Measurements from ENCODE around the gene MAD2L1BP. TPM values are rescaled to one million over a fixed set of nuclear protein-coding genes. Genes with fewer than 3 reads are reported as not detected.

The MAD2L1BP gene
- total and polyA plus RNA-seq, 2 of the 4 experiments (the other 2 are of a cell fraction), result 28.1 to 50.2 TPM

GRCh38 chr6:43639984-43640800, 4.6 kb downstream of the MAD2L1BP start:
- CTCF ChIA-PET, result interaction anchor here (0.7 to 1.0 kb wide), 2 partner anchors 130 to 678 kb away, joined by 3 read pairs; partner anchors contain the start of gene VEGFA
- H3K4ac ChIP-seq (ENCODE audit: low read depth, low read length), result no peak overlapping the region
- peaks cover 6% of the 10 kb centered on the region for H3K4me1 ChIP-seq (ENCODE audit: control insufficient read depth, insufficient read depth, low read length)
- no peak overlapping the region for H2AK9ac ChIP-seq (replicated peaks; ENCODE audit: low read depth, low read length, poor library complexity)
- BruUV-seq (replicated peaks), result no TSS peak
- no peak overlapping the region for H3K14ac ChIP-seq (replicated peaks; ENCODE audit: low read depth, low read length)
- intact Hi-C loops (cut with micrococcal nuclease), result no loop called here
- no peaks in the 10 kb centered on the region for H3K9me3 ChIP-seq (ENCODE audit: control insufficient read depth, insufficient read depth, low read length)
- H3K27me3 ChIP-seq (ENCODE audit: control insufficient read depth, insufficient read depth, low read length), result no peaks in the 10 kb centered on the region
- no peak overlapping the region for H3K27ac ChIP-seq (ENCODE audit: insufficient read depth, low read length)
- peaks cover 16% of the 10 kb centered on the region for H3K9me1 ChIP-seq (ENCODE audit: insufficient read depth, low read length)
- H4K20me1 ChIP-seq (ENCODE audit: insufficient read depth, low read length), result peaks cover 20% of the 10 kb centered on the region
- DNase-seq (no peak), ATAC-seq (ENCODE audit: low read depth) (no peak)
- no peak overlapping the region for H4K8ac ChIP-seq (ENCODE audit: low read depth in 2 of 2, low read length in 2 of 2)
- no peak overlapping the region for H2BK15ac ChIP-seq (ENCODE audit: low read depth, low read length)
- dilution Hi-C loops (cut with HindIII; ENCODE audit: low sequenced_read_pairs, unreplicated experiment), result no loop called here
- no peak overlapping the region for H2BK5ac ChIP-seq (ENCODE audit: low read depth, low read length, poor library complexity, severe bottlenecking)
- H2AK5ac ChIP-seq (ENCODE audit: low read depth, low read length), result no peak overlapping the region
- no peak overlapping the region for H2BK20ac ChIP-seq (ENCODE audit: low read depth, low read length)
- H3K36me3 ChIP-seq (ENCODE audit: control insufficient read depth, insufficient read depth, low read length), result peaks cover 28% of the 10 kb centered on the region
- H2AFZ ChIP-seq (replicated peaks; ENCODE audit: low read length, poor library complexity), result no peak overlapping the region
- 94% methylated on average over 18 of the region's 21 CpGs; no CpG with 5 or more reads in 1 of the 2 experiments for WGBS, 2 experiments (ENCODE audit: extremely low coverage in 2 of 2, insufficient read length in 1 of 2)
- no peak overlapping the region for H4K5ac ChIP-seq (ENCODE audit: low read depth, low read length)
- no peak overlapping the region for H3K4me2 ChIP-seq (ENCODE audit: low read depth, low read length)
- H3K4me3 ChIP-seq (ENCODE audit: insufficient read depth, low read depth, low read length), result no peak overlapping the region
- in situ Hi-C loops (cut with MboI; ENCODE audit: low sequenced_read_pairs), result no loop called here
- no peak overlapping the region for H2BK120ac ChIP-seq (ENCODE audit: low read depth, low read length)
- H3K23ac ChIP-seq (ENCODE audit: low read depth, low read length), result no peak overlapping the region
- POLR2A ChIA-PET (ENCODE audit: unreplicated experiment), result no interaction called here
- H4K91ac ChIP-seq (ENCODE audit: insufficient read depth, low read depth, low read length), result no peak overlapping the region
- H3K9ac ChIP-seq (ENCODE audit: low read depth, low read length), result no peak overlapping the region
- H3K56ac ChIP-seq (ENCODE audit: extremely low read depth, insufficient read depth, low read length), result no peak overlapping the region
- H3K18ac ChIP-seq (ENCODE audit: low read depth, low read length), result no peak overlapping the region
- H3K79me1 ChIP-seq (ENCODE audit: low read depth in 1 of 2, low read length in 2 of 2), result peaks cover 33 to 50% of the 10 kb centered on the region in 2 experiments
- no peak for TF ChIP-seq POLR2A (IDR thresholded peaks at IDR 0.05; ENCODE audit: low read depth, low read length)
- TF ChIP-seq ELK1 (IDR thresholded peaks at IDR 0.05; ENCODE audit: borderline replicate concordance, low read depth, low read length), result no peak
- no peak for TF ChIP-seq RFX5 (IDR thresholded peaks at IDR 0.05; ENCODE audit: low read depth, low read length)
- no peak for TF ChIP-seq CHD1 (IDR thresholded peaks at IDR 0.05; ENCODE audit: low read depth, low read length)
- TF ChIP-seq SMC3 (IDR thresholded peaks at IDR 0.05; ENCODE audit: low read depth, low read length), result no peak
- TF ChIP-seq MAZ (IDR thresholded peaks at IDR 0.05; ENCODE audit: borderline replicate concordance, low read depth, low read length), result no peak
- TF ChIP-seq USF2 (IDR thresholded peaks at IDR 0.05; ENCODE audit: low read depth, low read length), result no peak
- no peak for TF ChIP-seq FOS (IDR thresholded peaks at IDR 0.05; ENCODE audit: low read depth, low read length)
- no peak for TF ChIP-seq MAFK (IDR thresholded peaks at IDR 0.05; ENCODE audit: low read depth, low read length)
- no peak for TF ChIP-seq RAD21 (IDR thresholded peaks at IDR 0.05; ENCODE audit: low read length)
- no peak for TF ChIP-seq BHLHE40 (IDR thresholded peaks at IDR 0.05; ENCODE audit: low read depth, low read length)
- TF ChIP-seq CEBPB (IDR thresholded peaks at IDR 0.05; ENCODE audit: low read depth, low read length), result no peak
- no peak for TF ChIP-seq RCOR1 (IDR thresholded peaks at IDR 0.05; ENCODE audit: insufficient replicate concordance, low read length)
- no peak for TF ChIP-seq NFE2L2 (IDR thresholded peaks at IDR 0.05; ENCODE audit: low read depth, low read length)
- TF ChIP-seq CTCF (conservative IDR thresholded peaks at IDR 0.05; ENCODE audit: low read depth, low read length), result no peak

Data from IMR-90 (cell line).